CD4-positive, alpha-beta T cell treated with Interferon alpha-2 for 1 hour (primary cell): ENCODE measurements around the gene OPN5.

ENCODE experiments used
- DNase-seq, 2 donors: peaks; one replicate each; pipeline ENCODE4 v3.0.0-alpha.2; 2020 to 2022

OPN5 gene

DNA sequence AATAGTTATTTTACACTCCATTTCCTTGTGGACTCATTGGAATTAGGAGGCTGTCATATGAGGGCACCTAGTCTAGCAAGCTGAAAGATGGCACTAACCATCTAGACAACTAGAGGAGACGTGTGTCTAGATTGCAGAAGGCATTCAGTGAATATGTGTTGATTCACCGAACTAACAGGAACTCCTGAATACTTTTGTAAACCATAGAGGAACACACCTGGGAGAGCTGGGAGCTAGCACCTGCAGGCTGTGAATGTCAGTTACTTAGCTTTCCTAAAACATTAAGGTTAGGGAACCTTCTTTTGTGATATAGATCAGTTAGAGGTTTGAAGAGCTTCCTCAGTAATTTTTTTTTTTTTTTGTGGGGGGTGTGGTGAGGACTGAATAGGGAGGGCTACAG, 7.7 kb downstream of the OPN5 start:
- no peak for DNase-seq

DNA sequence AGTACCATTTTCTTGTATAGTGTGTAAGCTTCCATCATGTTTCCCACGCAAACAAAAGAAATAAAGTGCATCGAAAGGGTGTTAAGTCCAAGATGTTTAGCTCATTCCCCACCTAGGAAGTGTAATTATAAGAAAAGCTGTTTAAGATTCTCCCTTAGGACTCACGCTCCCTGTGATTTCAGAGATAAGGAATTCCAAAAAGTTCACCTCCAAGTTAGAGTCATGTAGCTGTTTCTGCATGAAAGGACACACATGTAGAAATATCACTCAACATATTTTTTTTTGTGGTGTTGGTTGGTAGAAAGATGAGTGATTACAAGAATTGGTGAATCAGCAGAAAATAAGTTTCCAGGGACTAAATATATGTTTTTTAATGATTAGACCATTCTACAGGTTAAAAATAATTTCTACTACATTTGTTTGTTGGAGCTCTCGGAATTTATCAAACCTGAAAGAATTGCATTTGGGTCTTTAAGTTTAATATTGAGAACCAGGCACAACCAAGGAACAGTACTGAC, 10.4 kb downstream of the OPN5 start:
- DNase-seq = no peak

DNA sequence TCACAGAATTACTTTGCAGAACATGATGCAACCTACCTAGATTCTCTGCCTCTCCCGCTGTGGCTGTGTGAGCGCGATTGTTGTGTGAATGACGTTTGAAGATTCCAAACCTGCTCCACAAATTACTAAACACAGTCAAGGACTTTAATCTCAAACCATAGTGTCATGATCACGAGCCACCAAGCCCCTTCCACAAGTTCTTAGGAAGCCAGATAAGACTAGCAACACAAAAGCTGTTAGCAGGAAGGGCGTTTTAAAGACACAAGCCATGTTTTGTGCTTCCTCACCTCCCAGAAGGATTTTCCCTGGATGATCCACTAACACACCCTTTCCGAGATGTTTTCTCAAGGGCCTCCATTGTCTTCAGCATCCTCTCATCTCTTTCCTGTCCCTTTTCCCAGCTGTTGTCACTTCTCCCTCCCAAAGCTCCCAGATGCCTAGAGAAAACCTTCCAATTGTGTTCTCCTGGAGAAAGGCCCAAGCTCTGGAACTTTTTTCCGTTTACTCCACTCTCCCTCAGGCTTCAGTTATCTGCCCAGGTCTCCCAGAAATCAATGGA, 12.8 kb downstream of the OPN5 start:
- no peak for DNase-seq

DNA sequence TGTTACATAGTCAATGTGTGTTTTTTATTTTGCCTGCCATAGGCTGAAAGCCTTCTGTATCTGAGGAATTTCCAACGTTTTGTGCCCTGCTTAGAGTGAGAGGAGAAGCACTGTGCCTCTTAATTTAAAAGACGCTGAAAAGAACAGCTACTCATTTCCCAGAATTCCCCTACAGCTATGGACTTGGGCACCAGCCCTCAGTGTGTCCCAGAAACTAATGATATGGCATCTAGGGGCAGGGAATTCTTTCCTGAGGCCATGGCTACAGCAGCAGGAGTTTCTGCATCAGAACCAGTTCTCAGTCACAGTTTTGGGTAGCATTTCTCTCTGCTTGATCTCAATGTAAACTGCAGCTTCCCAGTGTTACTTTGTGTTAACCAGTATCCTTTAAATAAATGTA, 20.2 kb downstream of the OPN5 start:
- DNase-seq = no peak

DNA sequence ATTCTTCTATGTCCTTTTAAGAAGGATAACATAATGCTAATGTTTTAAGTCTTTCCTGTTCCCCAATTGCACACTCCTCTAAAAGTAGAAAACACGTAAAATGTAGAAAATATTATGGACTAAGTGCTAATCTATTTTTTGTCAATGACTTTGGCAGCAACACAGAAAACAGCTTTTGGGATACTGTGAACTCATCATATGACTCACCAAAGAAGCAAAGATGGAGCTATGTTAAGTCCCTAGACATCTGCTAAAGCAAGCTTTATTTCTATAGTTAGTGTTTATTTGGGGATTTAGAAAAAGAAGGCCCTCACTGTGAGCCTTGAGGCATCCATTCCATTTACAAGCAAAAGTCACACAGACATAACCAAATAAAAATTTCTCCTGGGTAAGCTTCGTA, 23.0 kb downstream of the OPN5 start:
- DNase-seq = no peak

DNA sequence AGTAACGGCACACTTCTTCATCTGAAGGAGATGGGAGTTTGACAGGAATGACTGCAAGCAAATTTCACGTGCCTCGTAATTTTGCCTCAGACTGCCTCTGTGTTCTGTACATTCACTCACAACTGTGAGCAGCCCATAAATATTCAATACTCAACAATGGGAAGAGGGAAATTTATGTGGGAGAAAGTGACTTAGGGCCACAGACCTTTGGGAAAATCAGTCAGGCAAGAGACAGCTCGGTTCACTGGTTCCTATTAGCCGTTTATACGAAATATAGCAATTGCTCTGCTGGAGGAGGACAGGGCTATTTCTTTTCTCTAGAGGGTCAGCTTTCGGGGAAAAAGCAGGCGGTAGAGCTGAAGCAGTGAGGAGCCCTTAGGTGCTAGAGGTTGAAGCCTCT, 28.0 kb downstream of the OPN5 start:
- DNase-seq = no peak

DNA sequence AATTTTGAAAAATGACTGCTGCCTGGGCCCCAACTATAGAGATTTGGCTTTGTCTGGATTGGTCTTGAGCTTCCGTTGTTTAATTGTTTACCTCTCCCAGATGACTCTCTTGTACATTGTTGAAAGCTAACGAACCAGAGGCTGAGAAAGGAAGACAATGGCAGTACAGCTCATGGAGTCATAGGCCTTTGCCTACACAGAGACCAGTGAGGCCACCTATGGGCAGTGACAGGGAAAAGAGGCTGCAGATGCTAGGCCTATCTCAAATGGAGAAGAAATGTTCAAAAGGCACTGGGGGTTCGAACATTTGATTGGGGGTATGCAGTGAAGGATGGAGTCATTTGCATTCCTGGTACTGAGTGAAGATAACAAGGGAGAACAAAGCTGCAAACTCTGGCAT, 29.1 kb downstream of the OPN5 start:
- no peak for DNase-seq

DNA sequence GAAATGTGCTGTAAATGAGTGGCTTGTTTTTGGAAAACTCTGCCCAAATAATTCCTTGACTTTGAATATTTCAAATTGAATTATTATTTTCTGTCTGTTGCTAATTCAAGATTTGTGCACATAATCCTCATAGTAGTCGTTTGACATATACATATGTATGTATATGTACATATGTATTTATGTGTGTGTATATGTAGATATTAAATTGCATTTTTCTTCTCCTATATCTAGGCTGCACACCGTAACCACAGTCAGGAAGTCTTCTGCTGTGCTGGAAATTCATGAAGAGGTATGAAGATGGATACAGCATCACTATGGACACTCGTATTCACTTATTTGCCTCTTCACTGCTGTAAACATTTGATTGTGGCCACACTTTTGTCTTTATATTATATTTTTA, 29.6 kb downstream of the OPN5 start:
- no peak for DNase-seq

DNA sequence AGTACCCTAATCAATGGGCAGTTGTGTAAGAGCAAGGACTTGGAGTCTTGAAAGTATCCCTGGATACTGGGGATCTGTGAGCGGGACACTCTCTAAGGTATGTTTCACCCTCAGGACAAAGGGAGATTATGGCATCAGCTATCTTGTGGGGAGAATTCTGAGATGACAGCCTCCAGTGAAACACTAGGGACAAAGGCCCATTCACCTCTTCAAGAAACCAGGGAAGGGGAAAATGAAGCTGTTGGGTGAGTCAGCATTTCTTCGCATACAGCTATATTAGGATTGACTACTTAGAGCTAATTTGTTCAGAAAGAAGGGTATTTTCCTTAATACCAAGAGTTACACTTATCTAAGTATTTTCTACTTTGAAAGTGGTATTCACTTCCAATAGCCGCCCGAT, 35.9 kb downstream of the OPN5 start:
- no peak for DNase-seq

DNA sequence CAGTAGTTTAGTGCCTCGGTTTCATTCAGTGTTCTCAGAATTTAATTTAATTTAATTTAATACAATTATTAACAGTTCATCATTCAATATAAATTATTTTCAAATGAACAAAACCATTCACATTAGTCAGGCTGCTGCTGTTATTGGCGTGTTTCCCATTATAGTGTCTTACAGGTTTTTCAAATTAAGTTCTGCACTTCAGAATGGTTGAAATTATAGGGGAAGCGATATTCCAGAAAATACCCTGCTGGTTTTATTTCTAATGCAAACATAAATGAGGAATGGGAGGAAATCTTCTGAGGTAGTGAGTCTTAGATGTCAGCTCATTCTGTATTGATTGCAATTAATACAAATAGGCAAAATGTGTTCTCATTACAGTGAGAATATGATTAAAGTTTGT, 37.6 kb downstream of the OPN5 start:
- no peak for DNase-seq

DNA sequence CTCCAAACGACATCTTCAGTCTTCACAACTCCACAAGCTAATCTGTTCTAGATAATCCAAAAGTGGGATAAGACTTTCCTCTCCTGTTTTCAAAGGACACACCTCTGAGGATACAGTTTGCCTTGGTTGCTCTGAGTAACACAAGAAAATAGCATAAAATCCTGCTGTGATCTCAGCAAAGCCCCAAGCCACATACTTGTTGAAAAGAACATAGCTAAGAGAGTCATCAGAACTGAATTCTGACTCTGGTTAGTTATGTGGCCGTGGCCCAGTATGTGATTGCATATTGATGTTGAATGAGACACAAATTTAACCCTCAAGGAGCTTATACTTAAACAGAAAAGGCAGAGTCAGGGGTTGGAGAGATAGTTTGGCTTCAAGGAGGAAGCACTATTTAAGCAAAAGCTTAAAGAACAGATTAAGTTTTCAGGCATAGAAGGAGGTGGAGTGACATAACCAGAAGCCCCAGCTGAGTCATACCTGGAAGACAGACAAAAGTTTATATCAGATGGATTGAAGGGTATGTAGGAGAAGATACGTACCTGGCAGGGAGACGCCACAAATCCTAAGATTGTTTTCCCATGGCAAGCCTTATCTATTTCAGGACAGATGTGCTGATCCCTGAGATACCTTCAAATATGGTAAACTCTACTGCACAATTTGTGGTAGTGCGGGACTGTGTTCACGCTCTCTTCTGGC, 41.2 kb downstream of the OPN5 start:
- DNase-seq = no peak

DNA sequence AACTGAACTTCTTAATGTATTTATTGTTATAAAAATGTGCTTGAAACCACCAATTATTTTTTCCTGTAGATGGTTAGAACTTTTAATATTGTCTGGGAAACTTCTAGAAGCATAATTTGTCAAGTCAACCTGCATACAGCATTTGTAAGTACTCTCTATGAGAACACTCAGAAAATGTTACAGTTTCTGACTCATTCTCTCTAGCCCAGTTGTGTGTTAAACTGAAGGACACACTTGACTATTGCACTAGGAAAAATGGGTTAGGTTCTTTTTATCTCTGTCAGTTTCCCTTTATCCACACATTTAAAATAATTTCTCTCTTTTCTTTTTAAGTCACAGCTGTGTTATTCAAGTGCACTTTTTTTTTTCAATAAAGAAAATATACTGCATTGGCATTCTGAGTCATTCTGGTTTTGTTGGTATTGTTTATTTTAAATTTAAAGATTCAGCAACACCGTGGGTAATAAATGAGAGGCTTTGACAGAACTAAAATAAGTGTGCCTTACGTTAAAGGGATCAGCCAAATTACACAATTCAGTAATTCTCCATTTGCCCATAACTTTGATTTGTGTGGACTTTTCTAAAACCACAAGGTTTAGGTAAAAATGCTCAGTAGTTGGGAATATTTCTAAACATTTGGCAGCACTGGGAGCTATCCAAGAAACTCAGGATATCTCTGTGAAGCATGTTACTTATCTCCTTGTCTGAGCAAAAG, 50.7 kb downstream of the OPN5 start:
- no peak for DNase-seq

DNA sequence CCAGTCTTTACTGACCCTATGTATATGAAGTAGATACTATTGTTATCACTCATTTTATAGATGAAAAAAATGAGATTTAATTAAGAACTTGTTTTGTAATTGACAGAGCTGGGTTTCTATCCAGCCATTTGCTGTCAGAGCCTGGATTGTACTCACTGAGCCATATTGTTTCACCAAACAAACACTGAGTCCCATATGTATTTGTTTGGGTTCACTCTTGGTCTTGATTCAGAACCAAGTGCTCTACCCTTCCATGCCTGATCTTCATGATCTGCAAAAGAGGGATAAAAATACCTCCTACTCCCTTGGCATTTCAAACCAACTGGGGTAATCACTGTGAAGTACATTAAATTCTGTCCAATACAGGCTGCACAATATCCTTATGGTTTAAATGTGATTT, 52.4 kb downstream of the OPN5 start:
- no peak for DNase-seq

DNA sequence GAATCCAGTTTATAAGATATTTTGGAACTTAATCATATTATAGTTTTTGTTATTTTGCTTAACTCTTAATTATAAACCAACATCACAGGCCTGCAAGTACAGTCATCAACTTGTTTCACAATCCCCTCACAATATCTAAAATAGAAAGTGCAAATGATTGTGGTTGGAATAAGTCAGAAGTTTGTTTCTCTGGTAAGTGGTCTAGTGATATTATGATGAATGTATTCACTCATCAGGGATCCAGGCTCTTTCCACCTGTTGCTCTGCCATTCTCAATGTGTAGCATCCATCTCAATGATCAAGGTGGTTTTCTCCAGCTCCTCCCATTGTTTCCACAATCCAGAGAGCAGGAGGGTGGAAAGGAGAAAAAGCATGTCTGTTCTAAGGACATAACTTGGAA, 54.2 kb downstream of the OPN5 start:
- no peak for DNase-seq

DNA sequence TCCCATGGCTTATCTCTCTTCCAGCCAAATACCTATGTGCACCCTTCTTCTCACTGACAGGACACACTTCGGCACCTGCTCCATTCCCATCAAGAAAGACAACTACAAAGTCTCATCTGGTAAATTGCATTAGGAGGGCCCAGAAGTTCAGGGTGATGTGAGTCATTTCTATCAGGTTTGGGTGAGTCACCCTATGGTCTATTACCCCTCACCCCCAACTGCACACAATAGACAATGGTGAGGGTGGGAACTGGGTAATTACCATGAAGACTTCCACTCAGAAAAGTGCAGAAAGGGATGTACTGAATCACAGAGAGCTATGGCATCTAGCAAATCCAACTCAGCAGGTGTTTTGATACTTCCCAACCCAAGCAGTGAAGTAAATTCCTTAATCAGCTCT, 54.8 kb downstream of the OPN5 start:
- DNase-seq = no peak

DNA sequence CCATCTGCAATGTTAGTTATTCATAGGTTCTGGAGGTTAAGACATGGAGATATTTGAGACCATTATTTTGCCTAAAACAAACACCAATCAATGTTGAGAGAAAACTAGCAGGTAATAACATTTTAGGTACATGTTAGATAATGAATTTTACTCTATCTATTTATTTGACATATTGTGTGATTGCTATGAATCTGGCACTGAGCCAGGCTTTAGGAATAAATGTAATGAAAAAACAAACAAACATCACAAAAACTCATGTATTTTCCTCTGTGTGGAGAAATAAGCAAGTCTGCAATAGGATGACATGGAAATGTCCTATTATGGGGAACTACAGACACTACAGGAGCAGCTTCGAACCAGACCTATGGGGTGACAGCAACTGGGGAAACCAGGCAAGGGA, 57.8 kb downstream of the OPN5 start:
- DNase-seq = no peak

DNA sequence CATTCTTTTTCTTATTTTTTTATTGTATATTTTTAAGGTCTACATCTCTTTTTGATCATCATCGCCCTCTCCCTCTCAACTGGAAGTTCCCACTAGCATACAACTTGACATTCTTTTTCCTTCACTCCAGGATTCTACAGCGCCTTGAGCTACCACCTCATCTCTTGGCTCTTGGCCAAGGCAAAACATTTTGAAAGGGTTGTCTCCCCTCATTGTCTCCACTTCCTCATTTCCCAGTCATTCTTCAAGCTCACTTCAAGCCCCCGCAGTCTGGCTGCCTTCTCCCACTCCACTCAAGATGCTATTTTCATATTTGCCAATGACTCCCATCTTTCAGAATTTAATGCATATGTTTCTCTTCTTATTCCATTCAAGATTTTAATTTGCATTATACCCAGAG, 63.0 kb downstream of the OPN5 start:
- DNase-seq = no peak

DNA sequence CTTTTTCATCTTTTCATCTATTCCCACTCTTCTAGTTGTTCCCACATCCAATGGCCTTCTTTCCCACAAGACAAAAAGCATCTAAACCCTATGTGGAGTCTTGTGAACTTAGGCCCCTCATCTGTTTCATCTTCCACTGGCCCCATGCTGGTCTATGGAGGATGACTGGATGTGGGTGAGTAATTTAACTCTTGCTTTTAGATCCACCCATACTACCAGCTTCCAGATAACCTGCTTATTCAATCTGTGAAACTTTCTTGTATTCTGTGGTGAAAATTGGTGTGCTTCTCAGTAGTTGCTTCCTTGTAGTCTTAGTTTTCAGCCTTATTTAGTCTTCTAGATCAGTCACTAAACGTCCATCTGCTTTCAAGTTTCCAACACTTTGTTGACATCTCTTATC, 64.9 kb downstream of the OPN5 start:
- DNase-seq = no peak

DNA sequence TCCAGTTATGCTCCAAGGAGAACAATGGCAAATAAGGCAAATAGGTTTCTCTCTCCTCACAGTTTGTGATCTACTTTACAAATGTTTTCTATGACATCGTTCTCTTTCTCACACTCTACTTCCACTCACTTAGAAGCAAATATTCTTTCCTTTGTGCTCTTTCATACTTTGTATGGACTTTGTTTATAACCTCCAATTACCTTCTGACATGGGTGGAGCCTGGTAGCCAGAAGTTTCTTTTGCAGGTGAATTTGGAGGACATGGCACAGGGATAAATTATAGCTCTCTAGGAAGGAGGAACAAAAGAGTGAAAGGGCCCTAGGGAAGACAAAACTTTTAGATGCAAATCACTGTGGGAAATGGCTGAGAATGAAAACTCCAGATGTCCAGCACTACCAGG, 69.3 kb downstream of the OPN5 start:
- no peak for DNase-seq

DNA sequence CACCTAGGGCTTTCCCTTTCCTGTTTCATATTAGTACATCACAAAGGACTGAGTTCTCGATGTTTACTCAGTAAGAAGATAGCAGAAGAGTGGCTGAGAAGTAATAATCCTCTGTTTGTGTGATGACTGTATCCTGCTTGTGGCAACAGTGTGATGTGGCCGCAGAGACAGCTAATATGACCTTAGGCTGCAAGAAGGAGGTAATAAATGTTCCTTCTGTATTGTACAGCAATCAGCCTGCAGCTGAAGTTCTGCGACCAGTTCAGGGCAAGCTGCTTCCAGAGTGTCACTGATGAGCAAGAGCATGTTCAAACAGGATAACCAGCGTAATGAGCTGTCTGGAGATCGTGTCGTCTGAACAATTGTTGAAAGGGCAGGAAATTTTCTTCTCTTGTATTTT, 70.9 kb downstream of the OPN5 start:
- DNase-seq = no peak

DNA sequence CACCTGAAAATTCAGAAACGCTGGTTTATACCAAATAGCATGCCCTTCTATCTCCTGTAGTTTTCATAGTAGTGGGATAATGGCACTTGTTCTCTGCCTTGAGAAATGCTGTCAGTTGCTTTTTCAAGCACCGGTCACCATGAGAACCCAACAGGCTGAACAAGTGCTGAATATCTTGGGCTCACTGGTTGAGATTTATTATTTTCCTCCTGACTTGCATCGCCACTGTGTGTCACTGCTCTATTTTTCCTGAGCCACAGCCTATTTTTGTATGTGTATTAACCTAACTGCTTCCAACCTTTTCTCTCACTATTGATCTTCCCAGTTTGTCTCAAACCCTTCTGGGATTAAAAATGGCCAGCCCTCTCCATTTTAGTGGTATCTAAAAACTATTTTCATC, 71.9 kb downstream of the OPN5 start:
- no peak for DNase-seq

DNA sequence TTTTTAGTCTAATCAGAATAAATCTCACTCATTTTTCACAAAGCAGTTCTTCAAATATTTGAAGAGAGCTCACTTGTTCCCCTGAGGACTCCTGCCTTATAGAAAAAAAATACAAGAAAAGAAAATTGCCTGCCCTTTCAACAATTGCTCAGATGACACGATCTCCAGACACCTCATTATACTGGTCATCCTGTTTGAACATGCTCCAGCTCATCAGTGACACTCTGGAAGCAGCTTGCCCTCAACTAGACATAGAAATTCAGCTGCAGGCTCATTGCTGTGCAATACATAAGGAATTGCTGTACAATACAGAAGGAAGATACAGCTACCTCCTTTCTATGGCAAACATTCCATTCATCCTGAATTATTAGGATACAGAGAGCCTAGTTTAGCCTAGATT, 73.1 kb downstream of the OPN5 start:
- no peak for DNase-seq

DNA sequence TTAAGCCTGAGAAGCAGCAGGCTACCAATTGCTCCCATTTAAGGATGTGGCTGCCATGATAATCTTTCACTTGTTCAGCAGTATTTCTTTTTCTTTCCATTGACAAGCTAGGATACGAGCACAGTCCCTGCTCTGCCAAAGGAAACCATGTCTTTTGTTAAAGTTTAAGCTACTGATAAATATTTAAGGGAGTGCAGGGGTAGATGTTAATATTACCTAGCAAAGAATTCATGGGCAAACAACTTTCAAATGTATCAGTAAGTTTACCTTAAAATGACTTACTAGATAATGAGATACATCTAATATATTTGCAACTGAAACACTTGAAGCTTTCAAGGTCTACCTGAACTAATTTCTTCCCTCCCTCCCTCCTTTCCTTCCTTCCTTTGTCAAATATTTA, 77.3 kb downstream of the OPN5 start:
- no peak for DNase-seq

DNA sequence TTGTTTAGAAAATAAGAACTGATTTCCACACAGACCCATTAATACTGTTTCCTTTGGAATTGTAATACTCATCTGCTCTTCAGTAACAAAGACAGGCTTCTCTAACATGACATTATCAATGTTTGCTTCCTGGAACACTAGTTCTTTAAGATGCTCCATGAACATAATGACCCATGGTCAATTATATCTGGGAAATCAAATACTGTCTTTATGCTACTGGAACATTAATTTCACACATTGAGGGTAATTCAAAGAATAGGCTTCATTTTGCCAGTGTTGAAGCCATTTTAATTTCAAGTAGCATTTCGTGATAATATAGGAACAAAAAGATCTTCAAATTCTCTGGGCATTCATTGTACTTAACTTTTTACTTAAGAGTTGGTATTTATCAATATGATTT, 80.9 kb downstream of the OPN5 start:
- no peak for DNase-seq

DNA sequence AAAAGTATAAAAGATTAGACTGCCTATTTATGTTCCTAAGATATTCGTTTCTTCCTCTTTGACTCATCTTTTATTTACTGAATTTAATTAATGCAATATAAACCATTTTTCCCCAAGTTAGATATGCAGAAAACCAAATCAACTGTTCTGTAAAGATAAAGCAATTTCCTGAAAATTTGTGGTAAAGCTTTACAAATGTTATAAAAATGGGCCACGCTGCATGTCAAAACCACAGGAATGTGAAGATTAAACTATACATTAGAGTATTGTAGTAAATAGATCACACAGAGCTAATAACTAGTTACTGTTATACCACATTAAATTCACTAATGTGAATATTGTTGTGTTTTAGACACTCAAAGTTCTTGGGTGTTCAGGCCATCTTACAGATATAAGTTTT, 83.4 kb downstream of the OPN5 start:
- DNase-seq = no peak
